Suprapubic skin (tissue), 4 donors: ENCODE results near the gene PRRX2. TPM values are rescaled to one million over a fixed set of nuclear protein-coding genes. Genes with fewer than 3 reads are reported as not detected.
A peak's percentile ranks its signal among the peaks of the same experiment; 100 is the strongest.

Source experiments
- DNase-seq, 2 donors: peaks; one replicate each; pipeline ENCODE4 v3.0.0-alpha.2; 2019; ENCODE audit warnings: low spot score in 2 of 2
- H3K27ac ChIP-seq: fragments of 200-600 bp; sonication (generic); one replicate; pipeline ENCODE4 v1.5.1; 2019
- H3K27me3 ChIP-seq: fragments of 200-600 bp; sonication (generic); one replicate; pipeline ENCODE4 v1.5.1; 2019
- H3K36me3 ChIP-seq: fragments of 200-600 bp; sonication (generic); one replicate; pipeline ENCODE4 v1.5.1; 2019
- H3K4me1 ChIP-seq: fragments of 200-600 bp; sonication (generic); one replicate; pipeline ENCODE4 v1.5.1; 2019
- H3K4me3 ChIP-seq: fragments of 200-600 bp; sonication (generic); one replicate; pipeline ENCODE4 v1.5.1; 2019; ENCODE audit warnings: mild to moderate bottlenecking
- H3K9me3 ChIP-seq: fragments of 200-600 bp; sonication (generic); one replicate; pipeline ENCODE4 v1.5.1; 2019
- CTCF ChIP-seq, 2 donors: fragments of 200-600 bp in 1 of 2; fragments of 450-650 bp in 1 of 2; sonication (generic) in 1 of 2; IDR thresholded peaks; one replicate each; pipeline ENCODE4 v1.5.1; 2016 to 2019; ENCODE audit warnings: antibody characterized with exemption in 2 of 2, mild to moderate bottlenecking in 1 of 2, moderate library complexity in 1 of 2
- EP300 ChIP-seq: sonication (generic); formaldehyde crosslinking; IDR thresholded peaks from one replicate; pipeline ENCODE4 v1.6.1; 2017; ENCODE audit warnings: antibody characterized with exemption
- POLR2A ChIP-seq, 2 donors: fragments of 450-650 bp; IDR thresholded peaks; one replicate each; pipeline ENCODE4 v1.6.1; 2017; ENCODE audit warnings: antibody characterized with exemption in 2 of 2, mild to moderate bottlenecking in 2 of 2, moderate library complexity in 2 of 2
- POLR2AphosphoS5 ChIP-seq, 3 donors: sonication (generic); formaldehyde crosslinking; IDR thresholded peaks; one replicate each; pipeline ENCODE4 v1.6.1; 2017; ENCODE audit warnings: antibody characterized with exemption in 3 of 3
- WGBS: methylation state at CpG from one replicate; pipeline ENCODE4 v1.1.5; 2018; 5-methylcytosine and 5-hydroxymethylcytosine counted together
- total RNA-seq, 4 donors: library from RNA; depleted of rRNA; stranded (reverse); fragments of >200 nt; gene quantifications; one replicate each; pipeline ENCODE4 v1.1.0, GENCODE V29; 2016

The PRRX2 gene
- total RNA-seq, 4 donors from 2014 or later: 9.9 to 16.9 (median 14.0) TPM

GRCh38 chr9:129649726-129650679 lies 15.4 kb upstream of the PRRX2 start:
- H3K27ac ChIP-seq: peak overlapping the region; percentile 39

GRCh38 chr9:129650680-129651235 lies 14.7 kb upstream of the PRRX2 start:
- TF ChIP-seq POLR2A (IDR thresholded peaks at IDR 0.05) (no peak), EP300 (no peak), CTCF (IDR thresholded peaks at IDR 0.05) (no peak), POLR2AphosphoS5 (IDR thresholded peaks at IDR 0.05) (no peak)
- no peak for DNase-seq
- H3K27ac ChIP-seq: no peak overlapping the region
- 78% methylated on average over 9 of the region's 10 CpGs for WGBS
- H3K36me3 ChIP-seq: no peaks in the 10 kb centered on the region
- no peaks in the 10 kb centered on the region for H3K9me3 ChIP-seq
- H3K4me3 ChIP-seq: no peak overlapping the region
- H3K27me3 ChIP-seq: no peaks in the 10 kb centered on the region
- H3K4me1 ChIP-seq: peaks cover 19% of the 10 kb centered on the region

More at GRCh38 chr9:129649726-129650679, 15.4 kb upstream of the PRRX2 start:
- WGBS: 73% methylated on average over 16 of the region's 20 CpGs
- Histone ChIP-seq H3K36me3 (no peaks in the 10 kb centered on the region), H3K4me1 (peaks cover 26% of the 10 kb centered on the region), H3K27me3 (no peaks in the 10 kb centered on the region), H3K4me3 (no peak overlapping the region), H3K9me3 (no peaks in the 10 kb centered on the region)
- no peak for DNase-seq
- no peak for TF ChIP-seq POLR2A (IDR thresholded peaks at IDR 0.05)
- TF ChIP-seq CTCF (IDR thresholded peaks at IDR 0.05): no peak
- no peak for TF ChIP-seq EP300
- TF ChIP-seq POLR2AphosphoS5 (IDR thresholded peaks at IDR 0.05): no peak

GRCh38 chr9:129653823-129654553 lies 11.5 kb upstream of the PRRX2 start:
- Histone ChIP-seq H3K27me3 (no peaks in the 10 kb centered on the region), H3K4me1 (peaks cover 16% of the 10 kb centered on the region), H3K4me3 (no peak overlapping the region), H3K27ac (no peak overlapping the region), H3K36me3 (no peaks in the 10 kb centered on the region), H3K9me3 (no peaks in the 10 kb centered on the region)
- no peak for DNase-seq
- 57% methylated on average over 19 of the region's 19 CpGs for WGBS
- TF ChIP-seq POLR2A (IDR thresholded peaks at IDR 0.05) (no peak), EP300 (no peak), CTCF (IDR thresholded peaks at IDR 0.05) (no peak), POLR2AphosphoS5 (IDR thresholded peaks at IDR 0.05) (no peak)

- Histone ChIP-seq H3K9me3 (no peaks in the 10 kb centered on the region), H3K4me1 (peaks cover 16% of the 10 kb centered on the region), H3K4me3 (no peak overlapping the region), H3K27me3 (no peaks in the 10 kb centered on the region), H3K27ac (no peak overlapping the region), H3K36me3 (no peaks in the 10 kb centered on the region)
- TF ChIP-seq POLR2AphosphoS5 (IDR thresholded peaks at IDR 0.05) (no peak), POLR2A (IDR thresholded peaks at IDR 0.05) (no peak), EP300 (no peak), CTCF (IDR thresholded peaks at IDR 0.05) (no peak)
- DNase-seq: no peak
- WGBS: 52% methylated on average over 16 of the region's 20 CpGs
Observed at GRCh38 chr9:129654554-129655040, 10.8 kb upstream of the PRRX2 start.
